ENCODE data around the gene L3MBTL4.

L3MBTL4 gene

DNA sequence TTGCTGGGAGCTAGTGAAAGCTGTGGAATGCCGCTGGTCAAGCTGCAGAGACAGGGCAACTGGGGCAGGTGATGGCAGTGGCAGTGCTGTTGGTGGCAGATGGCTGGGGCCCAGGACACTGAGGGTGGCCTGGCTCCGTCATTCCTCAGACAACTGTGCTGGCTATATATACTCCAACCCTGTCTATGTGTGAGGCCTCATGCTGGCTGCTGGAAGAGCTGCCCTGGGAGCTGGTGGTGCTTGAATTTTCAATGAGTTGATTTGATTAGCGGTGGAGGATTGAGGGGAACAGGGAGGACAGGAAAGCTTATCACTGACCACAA is 452.9 kb downstream of the L3MBTL4 start:
- DNase-seq (ENCODE audit: low spot score) = no peak

- DNase-seq (ENCODE audit: low spot score) = no peak
These were observed 453.4 kb downstream of the L3MBTL4 start for GRCh38 chr18:5961097-5961827.

- no peak for DNase-seq (ENCODE audit: low spot score)
These were observed 455.9 kb downstream of the L3MBTL4 start for GRCh38 chr18:5958822-5959221.

DNA sequence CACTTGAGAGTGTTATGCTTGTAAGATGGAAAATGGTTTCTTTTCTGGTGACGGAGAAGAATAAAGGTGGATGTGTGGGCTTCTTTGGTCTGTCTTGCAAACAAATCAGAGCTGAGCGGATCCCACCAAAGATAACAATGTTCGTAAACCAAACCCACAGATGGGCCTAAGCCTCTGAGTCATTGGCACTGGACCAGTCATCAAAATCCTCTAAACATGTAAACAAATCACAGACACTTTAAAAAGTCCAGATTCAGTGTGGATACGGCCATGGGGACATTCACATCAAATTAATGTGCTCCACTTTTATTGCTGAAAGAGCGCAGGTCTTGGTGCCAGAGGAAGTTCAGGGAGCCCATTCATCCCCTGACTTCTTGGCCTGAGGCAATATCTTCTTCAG is 458.9 kb downstream of the L3MBTL4 start:
- no peak for DNase-seq (ENCODE audit: low spot score)

DNA sequence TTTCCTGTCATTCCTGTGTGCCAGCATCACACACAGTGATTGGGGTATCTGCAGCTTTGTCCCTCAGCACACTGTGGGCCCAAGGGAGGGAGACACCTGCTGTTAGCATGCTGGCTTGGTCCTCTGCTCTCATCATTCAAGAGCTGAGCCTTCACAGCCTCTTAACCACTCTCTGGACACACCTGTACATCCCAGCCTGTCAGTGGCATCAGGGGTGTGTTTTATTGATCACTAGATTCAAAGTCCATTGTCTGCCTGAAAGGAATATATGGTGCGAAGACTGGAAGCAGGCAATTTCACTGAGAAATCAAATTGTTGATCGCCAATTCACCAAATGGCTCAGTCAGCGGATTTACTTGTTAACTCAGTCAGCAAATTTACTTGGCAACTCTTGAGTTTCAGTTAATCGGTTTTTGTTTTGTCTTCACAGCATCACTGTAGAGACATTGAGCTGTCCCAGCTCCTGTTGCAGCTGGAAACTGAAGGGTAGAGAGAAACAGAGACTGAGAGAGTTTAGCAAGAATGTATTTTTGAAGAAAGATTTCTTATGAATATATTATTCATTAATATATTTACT is 463.1 kb downstream of the L3MBTL4 start:
- no peak for DNase-seq (ENCODE audit: low spot score)

DNA sequence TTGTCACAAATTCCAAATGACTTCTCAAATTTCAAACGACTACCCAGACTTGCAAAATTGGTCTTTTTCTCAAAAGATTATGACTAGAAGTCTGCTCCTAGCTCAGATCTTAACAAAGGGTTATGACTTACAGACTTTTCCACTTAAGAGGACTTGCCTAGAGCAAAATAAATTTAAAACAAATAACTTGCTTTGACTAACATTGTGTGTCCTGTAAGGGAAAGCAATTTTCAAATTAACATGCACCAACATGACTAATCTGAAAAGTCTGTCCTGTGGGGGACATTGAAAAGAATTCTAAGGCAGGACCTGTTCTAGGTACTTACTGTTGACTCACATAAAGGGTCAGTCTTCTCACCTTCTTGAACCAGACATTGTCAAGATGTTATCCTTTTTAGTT is 465.9 kb downstream of the L3MBTL4 start:
- no peak for DNase-seq (ENCODE audit: low spot score)

- no peak for DNase-seq (ENCODE audit: low spot score)
These were observed 466.5 kb downstream of the L3MBTL4 start for GRCh38 chr18:5948237-5948636.

- DNase-seq (ENCODE audit: low spot score) = no peak
These were observed 470.3 kb downstream of the L3MBTL4 start for GRCh38 chr18:5944448-5944847.

- no peak for DNase-seq (ENCODE audit: low spot score)
These were observed 471.2 kb downstream of the L3MBTL4 start for GRCh38 chr18:5943514-5943913.

DNA sequence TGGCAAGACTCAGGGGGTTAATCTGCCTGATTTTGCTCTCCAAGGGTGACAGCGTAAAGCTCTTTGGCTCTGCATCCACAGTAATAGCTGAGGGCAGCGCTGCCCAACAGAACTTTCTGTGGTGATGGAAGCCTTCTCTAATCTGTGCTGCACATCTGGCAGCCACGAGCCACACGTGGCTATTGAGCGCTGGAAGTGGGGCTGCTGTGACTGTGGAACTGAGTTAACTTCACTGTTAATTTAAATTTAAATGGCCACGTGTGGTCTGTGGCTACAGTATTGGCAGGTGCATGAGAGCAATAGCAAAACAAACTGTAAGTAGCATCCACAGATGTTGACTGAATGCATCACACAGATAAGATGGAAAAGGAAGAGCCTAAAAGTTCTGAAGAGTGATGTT is 472.1 kb downstream of the L3MBTL4 start:
- no peak for DNase-seq (ENCODE audit: low spot score)

DNA sequence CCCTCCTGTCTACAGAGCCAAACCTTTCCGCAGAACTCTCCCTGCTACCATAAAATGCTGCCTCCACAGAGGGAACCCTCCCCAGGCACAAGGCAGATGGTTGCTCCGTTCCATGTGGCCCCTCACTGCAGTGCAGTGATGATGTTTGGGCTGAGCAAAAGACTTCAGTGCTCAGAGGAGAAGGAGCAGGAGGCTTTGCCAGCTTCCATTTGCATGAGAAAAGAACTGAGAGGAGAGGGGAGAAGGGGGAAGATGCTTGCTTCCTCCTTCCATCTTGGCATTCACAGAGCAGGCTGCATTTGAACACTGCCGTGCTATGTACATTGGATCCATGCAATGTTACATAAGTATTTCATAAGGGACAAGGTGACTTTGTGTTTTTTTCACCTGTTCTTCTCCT is 472.8 kb downstream of the L3MBTL4 start:
- DNase-seq (ENCODE audit: low spot score) = no peak

- no peak for DNase-seq (ENCODE audit: low spot score)
These were observed 474.7 kb downstream of the L3MBTL4 start for GRCh38 chr18:5939801-5940667.

- no peak for DNase-seq (ENCODE audit: low spot score)
These were observed 476.9 kb downstream of the L3MBTL4 start for GRCh38 chr18:5937795-5938194.

DNA sequence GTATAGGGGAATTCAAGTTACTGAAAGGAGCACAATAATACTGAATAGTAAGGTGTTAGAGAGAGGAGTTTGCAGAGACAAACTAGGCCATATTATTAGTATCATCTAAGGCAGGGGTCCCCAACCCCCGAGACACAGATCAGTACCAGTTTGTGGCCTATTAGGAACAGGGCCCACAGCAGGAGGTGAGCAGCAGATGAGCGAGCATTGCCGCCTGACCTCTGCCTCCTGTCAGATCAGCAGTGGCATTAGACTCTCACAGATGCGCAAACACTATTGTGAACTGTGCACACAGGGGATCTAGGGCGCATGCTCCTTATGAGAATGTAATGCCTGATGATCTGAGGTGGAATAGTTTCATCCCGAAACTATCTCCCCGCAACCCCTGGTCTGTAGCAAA is 477.6 kb downstream of the L3MBTL4 start:
- DNase-seq (ENCODE audit: low spot score) = no peak

GRCh38 chr18:5930789-5931188 is 483.9 kb downstream of the L3MBTL4 start:
- no peak for DNase-seq (ENCODE audit: low spot score)

- no peak for DNase-seq (ENCODE audit: low spot score)
These were observed 496.4 kb downstream of the L3MBTL4 start for GRCh38 chr18:5918205-5918858.

GRCh38 chr18:5914951-5915350 is 499.8 kb downstream of the L3MBTL4 start:
- no peak for DNase-seq (ENCODE audit: low spot score)

DNA sequence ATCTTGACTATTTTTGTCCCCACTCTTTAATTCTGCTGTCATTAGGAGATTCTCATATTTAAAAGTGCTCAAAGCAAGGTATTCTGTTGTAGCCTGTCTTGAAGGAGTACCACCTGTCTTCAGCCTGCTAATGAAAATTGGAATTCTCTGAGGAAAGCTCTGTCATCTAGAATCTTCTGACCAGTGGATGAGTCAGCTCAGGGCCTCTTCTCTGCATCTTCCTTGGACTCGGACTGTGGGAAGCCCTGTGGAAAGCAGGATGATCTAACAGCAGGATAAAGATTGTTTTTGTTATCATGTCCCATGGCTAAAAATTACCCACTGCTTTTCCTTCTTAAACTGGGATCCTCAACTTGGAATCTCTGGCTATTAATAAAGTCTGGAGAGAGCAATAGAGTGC is 500.7 kb downstream of the L3MBTL4 start:
- DNase-seq (ENCODE audit: low spot score) = no peak

- DNase-seq (ENCODE audit: low spot score) = no peak
These were observed 502.1 kb downstream of the L3MBTL4 start for GRCh38 chr18:5912566-5912965.

GRCh38 chr18:5909125-5909524 is 505.6 kb downstream of the L3MBTL4 start:
- no peak for DNase-seq (ENCODE audit: low spot score)

Measured in COLO829 (cell line).